Testis (tissue), 2 donors: ENCODE measurements around the gene CAPZA1.

Experiments
- POLR2A ChIP-seq: fragments of 450-650 bp; IDR thresholded peaks from one replicate; pipeline ENCODE4 v1.6.1; 2017; ENCODE audit warnings: antibody characterized with exemption, mild to moderate bottlenecking, moderate library complexity
- TF ChIP-seq, protein P1 (sequence below), 3 experiments: fragments of 450-650 bp in 2 of 3; fragments of 200-600 bp in 1 of 3; sonication (generic) in 1 of 3; IDR thresholded peaks; one replicate each; pipeline ENCODE4 v1.5.1; 2016 to 2019; ENCODE audit warnings: antibody characterized with exemption in 3 of 3, mild to moderate bottlenecking in 2 of 3, moderate library complexity in 1 of 3

DNA sequence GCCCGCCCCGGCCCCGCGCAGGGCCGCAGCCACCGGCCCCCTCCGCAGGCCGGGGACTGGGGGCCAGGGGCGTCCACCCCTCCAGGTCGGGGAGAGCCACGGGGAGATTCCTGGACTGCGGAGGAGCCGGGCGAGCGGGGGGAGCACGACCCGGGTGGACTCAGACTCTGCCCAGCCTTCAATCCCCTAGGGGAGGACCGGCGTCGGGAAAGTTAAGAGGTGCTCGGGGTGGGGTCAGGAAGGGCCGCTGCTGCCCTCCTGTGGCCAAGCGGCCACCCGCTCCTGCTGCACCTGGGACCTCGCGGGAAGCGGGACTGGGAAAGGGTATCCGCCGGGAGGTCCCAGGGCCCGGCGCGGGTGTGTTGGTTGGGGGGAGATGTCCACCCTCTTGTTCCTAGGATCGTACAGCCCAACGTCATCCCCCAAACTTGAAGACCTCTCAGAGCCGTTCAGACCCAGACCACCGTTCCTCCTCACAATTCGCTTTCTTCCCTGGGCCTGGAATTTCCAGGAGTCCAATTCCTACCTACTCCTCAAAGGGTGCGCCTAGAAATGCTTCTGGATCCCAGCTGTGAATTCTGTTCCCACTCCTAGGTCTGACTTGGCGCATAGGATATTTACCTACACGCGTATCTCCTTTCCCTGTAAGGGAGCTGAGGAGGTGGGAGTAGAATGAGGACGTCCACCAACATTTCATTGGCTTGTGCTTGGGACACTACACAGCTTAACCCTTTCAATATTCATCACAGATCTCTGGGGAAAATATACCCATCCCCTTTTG, 87.8 kb downstream of the CAPZA1 start:
- TF ChIP-seq, protein P1, sequence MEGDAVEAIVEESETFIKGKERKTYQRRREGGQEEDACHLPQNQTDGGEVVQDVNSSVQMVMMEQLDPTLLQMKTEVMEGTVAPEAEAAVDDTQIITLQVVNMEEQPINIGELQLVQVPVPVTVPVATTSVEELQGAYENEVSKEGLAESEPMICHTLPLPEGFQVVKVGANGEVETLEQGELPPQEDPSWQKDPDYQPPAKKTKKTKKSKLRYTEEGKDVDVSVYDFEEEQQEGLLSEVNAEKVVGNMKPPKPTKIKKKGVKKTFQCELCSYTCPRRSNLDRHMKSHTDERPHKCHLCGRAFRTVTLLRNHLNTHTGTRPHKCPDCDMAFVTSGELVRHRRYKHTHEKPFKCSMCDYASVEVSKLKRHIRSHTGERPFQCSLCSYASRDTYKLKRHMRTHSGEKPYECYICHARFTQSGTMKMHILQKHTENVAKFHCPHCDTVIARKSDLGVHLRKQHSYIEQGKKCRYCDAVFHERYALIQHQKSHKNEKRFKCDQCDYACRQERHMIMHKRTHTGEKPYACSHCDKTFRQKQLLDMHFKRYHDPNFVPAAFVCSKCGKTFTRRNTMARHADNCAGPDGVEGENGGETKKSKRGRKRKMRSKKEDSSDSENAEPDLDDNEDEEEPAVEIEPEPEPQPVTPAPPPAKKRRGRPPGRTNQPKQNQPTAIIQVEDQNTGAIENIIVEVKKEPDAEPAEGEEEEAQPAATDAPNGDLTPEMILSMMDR (IDR thresholded peaks at IDR 0.05), result peak; percentile 81 to 90 (median 89)
- TF ChIP-seq POLR2A, result no peak
